ENCODE measurements around the gene PTOV1. TPM values are rescaled to one million over a fixed set of nuclear protein-coding genes. Genes with fewer than 3 reads are reported as not detected.
A peak's percentile ranks its signal among the peaks of the same experiment; 100 is the strongest.

Gene PTOV1
- polyA plus RNA-seq, 12 donors: 143 to 230 (median 174) TPM; not detected in 1

DNA sequence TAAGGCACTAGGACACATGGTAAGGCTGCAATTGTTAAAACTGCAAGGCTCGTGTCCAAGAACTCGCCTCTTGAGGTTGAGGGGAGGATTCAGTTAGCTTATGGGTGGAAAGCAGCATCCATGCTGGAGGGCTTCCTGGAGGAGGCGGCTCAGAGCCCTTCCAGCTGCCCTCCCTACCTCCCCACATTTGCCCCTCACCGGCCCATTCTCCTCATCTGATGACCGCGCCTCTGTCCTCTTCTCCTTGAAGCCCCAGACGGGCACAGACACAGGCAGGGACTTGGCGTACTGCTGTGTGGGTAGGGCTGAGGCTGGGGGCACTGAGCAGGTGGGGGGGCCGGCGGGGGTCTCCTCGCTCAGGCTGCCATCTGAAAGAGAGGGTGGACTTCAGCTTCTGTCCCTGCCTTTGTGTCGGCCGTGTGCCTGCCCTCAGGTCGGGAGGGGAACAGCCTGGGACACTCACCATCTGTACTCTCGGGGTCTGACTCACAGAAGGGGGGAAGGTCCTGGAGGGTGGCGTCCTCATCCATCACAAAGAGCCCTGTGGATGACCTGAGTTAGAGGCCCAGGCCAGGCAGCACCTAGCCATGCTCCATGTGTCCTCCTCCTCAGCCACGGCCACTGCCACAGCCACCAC lies 20.5 kb downstream of the PTOV1 start:
- no peak for DNase-seq

DNA sequence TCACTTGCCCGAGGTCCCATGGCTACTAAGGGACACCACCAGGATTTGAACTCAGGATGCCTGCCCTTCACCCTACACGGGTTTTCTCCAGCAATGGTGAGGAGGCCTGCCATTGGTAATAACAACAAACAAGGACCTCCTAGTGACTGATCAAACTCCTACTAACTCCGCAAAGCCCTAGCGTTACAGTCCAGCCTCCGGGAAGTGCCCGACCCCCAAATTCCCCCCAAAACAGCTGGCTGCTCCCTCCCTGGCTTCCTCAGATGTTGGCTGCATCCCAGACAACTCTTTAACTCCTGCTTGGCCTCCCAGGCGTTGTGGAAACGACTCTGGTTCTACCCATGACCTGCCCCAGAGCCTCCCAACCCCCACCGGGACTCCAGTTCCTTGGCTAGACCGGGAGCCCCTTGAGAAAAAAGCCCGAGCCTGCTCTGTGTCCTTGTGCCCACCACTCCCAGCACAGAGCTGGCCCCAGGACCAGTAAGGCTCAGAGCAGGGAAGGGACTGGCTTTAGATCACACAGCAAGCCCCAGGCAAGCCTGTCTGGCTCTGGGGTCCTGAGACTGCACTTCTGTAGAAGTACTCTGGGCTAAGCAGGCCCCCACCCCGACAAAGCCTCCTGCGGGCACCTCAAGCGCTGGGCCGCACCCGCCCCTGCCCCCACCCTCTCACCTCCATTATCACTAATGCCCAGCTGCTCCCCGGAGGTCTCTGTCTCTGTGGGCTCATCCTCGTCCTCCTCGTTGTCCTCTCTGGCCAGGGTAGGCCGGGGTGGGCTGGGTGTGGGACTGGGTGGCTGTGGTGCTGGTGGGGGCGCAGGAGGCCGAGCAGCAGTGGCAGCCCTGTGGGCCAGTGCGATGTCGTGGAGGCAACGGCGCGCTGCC lies 21.5 kb downstream of the PTOV1 start:
- DNase-seq: no peak

GRCh38 chr19:49873129-49873521 lies 22.2 kb downstream of the PTOV1 start:
- no peak for DNase-seq

GRCh38 chr19:49873834-49874233 lies 22.9 kb downstream of the PTOV1 start:
- no peak for DNase-seq

DNA sequence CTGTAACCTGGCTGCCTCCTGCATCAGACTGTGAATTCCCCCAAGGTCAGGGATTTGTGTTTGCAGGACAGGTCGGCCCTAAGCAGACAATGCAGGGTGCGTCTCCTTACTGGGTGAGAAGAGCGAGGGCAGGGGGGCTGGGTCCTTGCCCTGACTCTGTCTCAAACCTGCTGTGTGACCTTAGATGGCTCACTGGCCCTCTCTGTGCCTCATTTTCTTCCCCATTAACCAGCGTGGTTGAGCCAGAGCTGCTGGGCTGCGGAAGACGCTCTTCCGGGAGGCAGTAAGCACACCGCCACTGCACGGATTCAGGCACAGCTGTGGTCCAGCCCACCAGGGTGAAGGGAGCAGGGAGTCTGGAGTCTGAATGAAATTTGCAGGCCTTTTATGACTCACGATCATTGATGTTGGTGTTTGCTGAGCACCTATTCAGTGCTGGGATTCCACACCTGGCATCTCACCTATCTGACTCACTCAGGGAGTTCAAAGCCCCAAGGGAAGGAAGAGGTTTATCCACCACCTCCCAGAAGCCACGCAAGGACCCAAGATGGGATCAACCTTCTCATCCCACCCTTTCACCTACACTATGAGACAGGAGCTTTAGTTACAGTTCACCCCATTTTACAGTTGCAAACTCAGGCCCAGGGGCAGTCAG lies 23.7 kb downstream of the PTOV1 start:
- no peak for DNase-seq

DNA sequence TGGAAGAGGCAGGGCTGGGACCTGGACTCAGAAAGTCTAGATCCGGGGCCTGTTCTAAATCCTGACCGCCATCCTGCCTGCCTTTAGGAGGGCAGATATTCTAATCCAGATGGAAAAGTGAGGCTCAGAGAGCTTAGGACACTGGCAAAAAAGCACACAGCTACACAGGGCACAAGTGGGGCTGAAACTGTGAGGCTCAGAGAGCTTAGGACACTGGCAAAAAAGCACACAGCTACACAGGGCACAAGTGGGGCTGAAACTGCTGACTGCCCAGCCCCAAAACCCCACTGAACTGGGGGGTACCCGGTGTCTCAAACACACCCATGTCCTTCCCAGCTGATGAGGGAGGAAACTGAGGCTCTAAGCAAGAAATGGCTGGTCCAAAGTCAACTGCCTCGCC lies 24.2 kb downstream of the PTOV1 start:
- DNase-seq: no peak

DNA sequence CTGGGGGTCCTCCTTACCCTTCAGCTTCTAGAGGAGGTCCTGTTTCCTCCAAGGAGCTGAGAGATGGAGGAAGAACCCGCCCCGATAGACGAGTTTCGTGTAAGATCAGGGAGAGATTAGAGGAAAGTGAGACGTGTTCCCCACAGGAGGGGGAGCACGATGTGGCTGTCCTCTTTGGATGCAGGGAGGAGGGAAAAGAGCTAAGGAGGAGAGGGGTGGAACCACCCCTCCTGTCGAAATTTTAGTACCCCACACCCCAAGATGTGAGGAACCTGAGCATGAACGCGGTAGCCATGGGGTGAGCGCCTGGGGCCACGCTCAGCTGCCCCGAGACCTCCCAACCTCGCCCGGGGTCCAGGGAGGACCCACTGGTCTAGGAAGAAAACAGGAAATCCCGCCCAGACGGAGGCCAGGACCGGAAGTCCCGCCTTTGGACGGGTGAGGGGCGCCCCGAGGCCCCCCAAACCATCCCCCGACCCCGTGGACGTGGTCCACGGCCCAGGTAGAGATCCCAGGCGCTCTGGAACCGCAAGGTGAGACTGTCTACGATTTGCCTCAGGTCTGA lies 25.0 kb downstream of the PTOV1 start:
- DNase-seq: peak; percentile 81

- peak; percentile 99 for DNase-seq
These were observed 25.6 kb downstream of the PTOV1 start for GRCh38 chr19:49876422-49877019.

GRCh38 chr19:49877020-49877878 lies 26.3 kb downstream of the PTOV1 start, which contains the start of the genes AKT1S1 and TBC1D17:
AKT1S1 (minus strand) TSS chr19:49877355; CDS start chr19:49873295, 4,060 bp downstream.
TBC1D17 (plus strand) TSS chr19:49877702; CDS start chr19:49877724, 22 bp downstream.
- DNase-seq: peak; percentile 100

DNA sequence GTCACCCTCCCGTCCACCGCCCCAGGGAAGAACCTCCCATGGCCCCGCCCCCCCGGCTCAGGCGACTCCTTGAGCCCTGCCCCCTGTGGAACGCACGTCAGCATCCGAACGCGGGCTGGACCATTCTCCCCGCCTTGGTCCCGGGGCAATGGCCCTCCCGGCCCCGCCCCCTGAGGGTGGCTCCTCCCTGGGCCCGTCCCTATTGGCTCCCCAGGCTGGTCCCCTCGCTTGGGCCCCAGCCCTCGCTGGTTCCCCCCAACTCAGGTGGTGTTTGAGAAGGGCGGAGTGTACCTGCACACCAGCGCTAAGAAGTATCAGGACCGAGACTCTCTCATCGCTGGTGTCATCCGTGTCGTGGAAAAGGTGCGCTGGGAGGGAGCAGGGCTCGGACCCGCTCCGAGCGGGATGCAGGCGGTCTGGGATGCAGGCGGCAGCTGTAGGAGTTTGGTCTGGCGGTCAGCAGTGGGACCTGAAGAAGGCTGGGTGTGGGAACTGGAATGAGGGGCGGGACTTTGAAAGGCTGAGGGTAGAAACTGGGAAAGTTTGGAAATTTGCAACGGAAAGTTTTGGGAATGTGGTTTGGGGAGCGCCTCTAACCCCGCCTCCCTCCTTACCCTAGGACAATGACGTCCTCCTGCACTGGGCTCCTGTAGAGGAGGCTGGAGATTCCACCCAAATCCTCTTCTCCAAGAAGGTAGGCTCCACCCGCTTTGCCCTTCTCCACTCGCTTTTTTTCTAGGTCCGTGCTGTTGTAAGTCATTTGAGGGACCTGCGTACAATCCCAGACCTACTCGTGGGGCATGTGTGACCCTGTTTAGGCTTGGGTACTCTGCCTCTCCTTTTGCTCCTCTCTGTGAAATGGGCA lies 27.2 kb downstream of the PTOV1 start:
- DNase-seq: peak; percentile 97

GRCh38 chr19:49878744-49879070 lies 27.7 kb downstream of the PTOV1 start:
- DNase-seq: no peak

- DNase-seq: no peak
These were observed 28.4 kb downstream of the PTOV1 start for GRCh38 chr19:49879243-49879963.

DNA sequence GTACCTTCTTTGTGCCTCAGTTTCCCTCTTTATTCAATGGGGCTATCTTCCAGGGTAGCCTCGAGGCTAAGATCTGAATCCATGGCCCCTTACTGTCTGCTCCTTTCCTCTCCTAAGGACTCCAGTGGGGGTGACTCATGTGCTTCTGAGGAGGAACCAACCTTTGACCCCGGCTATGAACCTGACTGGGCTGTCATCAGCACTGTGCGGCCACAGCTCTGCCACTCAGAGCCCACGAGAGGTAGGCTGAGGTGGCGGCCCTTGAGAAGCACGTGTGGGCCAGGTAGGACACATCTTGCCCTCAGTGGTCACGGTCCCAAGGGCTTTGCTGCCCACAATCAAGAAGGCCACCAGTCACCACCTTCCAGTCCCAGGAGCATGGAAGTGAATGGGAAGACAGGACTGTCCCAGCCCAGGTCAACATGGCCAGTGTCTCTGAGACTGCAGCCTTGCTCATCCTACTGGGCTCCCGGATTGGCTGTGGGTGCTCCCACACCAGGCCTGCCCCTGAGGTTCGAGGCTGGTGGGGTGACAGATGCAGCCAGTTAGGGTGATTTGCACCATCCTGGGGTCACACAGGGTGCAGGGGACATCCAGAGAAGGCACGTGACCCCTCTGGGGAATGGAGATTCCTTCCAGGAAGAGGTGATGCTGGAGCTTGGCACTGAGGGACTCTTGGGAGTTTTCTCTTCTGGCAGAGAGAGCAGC lies 29.4 kb downstream of the PTOV1 start:
- DNase-seq: no peak

DNA sequence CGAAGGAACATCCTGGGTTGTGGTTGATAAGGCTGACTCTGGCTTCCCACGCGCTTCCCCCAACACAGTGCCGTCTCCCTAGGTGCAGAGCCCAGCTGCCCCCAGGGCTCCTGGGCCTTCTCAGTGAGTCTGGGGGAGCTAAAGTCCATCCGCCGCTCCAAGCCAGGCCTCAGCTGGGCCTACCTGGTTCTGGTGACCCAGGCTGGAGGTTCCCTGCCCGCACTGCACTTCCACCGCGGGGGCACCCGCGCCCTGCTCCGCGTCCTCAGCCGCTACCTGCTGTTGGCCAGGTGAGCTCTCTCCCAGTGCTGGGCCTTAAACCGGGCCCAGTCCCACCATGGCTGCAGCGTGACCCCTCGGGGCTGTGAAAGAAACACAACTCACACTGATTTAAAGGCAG lies 30.2 kb downstream of the PTOV1 start:
- DNase-seq: no peak

- DNase-seq: no peak
These were observed 30.9 kb downstream of the PTOV1 start for GRCh38 chr19:49881672-49882394.

- DNase-seq: no peak
These were observed 31.7 kb downstream of the PTOV1 start for GRCh38 chr19:49882643-49883042.

DNA sequence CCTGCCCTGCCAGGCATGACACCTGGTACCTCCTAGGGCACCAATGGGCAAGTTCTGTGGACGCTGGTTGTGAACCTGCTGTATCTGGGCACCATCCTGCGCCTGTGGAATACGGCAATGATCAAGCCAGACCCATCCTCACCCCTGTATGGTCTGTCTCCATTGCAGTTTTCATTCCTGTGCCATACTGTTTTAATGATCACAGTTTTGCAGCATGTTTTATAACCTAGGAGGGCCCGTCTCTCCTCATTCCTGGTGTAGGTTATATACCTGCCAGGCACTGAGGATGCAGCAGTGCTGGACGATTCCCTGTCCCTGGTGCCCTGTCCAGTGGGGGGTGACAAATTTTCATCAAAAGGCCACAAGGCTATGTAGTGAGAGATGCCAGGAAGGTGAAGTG lies 32.1 kb downstream of the PTOV1 start:
- DNase-seq: no peak

- no peak for DNase-seq
These were observed 33.1 kb downstream of the PTOV1 start for GRCh38 chr19:49884109-49884508.
